D721Med (cell line): ENCODE results near the gene SDHB.
"Not testable (repeated sequence)": the region's sequence is repeated elsewhere in the genome, so short reads cannot be mapped to it uniquely, and the experiment has no call there.

Experiments used
- DNase-seq: peaks from one replicate; pipeline ENCODE4 v3.0.0; 2011; ENCODE audit warnings: low spot score; ENCODE audit not compliant: insufficient read length
- FAIRE-seq: peaks from 2 replicates; lab custom pipeline; 2011; peaks lifted over from hg19 to GRCh38; lab: Jason Lieb, UNC
- CTCF ChIP-seq: IDR thresholded peaks from 2 replicates; pipeline ENCODE4 v1.5.1; 2012; ENCODE audit warnings: mild to moderate bottlenecking, control low read depth; ENCODE audit not compliant: insufficient read depth; ENCODE audit errors: missing control alignments

Gene SDHB

GRCh38 chr1:17067069-17067426 is 13.2 kb upstream of the SDHB start:
- TF ChIP-seq CTCF, result no peak
- no peak for DNase-seq
- FAIRE-seq, result no peak

GRCh38 chr1:17066361-17067068 is 12.7 kb upstream of the SDHB start:
- DNase-seq, result no peak
- TF ChIP-seq CTCF, result no peak
- no peak for FAIRE-seq

- FAIRE-seq (no peak), DNase-seq (no peak)
- TF ChIP-seq CTCF, result no peak
Observed at GRCh38 chr1:17065666-17066065, 11.8 kb upstream of the SDHB start.

GRCh38 chr1:17062751-17063150 is 8.9 kb upstream of the SDHB start:
- FAIRE-seq, DNase-seq: not testable (repeated sequence)

- no peak for DNase-seq
- TF ChIP-seq CTCF, result no peak
- no peak for FAIRE-seq
Observed at GRCh38 chr1:17061892-17062291, 8.1 kb upstream of the SDHB start.

GRCh38 chr1:17061486-17061885 is 7.7 kb upstream of the SDHB start:
- FAIRE-seq, result no peak

GRCh38 chr1:17060306-17060749 is 6.5 kb upstream of the SDHB start:
- FAIRE-seq (no peak), DNase-seq (no peak)
- no peak for TF ChIP-seq CTCF

More at GRCh38 chr1:17061486-17061885, 7.7 kb upstream of the SDHB start:
- no peak for DNase-seq
- no peak for TF ChIP-seq CTCF
